Keratinocyte (primary cell): ENCODE measurements around the gene CERT1. TPM values are rescaled to one million over a fixed set of nuclear protein-coding genes. Genes with fewer than 3 reads are reported as not detected.

Experiments
- DNase-seq: peaks from one replicate; pipeline ENCODE4 v3.0.0-alpha.2; 2011; ENCODE audit warnings: low read depth, missing footprints, low spot score
- FAIRE-seq: peaks from 2 replicates; lab custom pipeline; 2011; peaks lifted over from hg19 to GRCh38; lab: Jason Lieb, UNC
- H2AFZ ChIP-seq: 2 replicates; pipeline ENCODE4 v1.6.0; 2012; ENCODE audit warnings: low read length, control low read depth, inconsistent platforms; ENCODE audit not compliant: control insufficient read depth
- H3K27ac ChIP-seq: 2 replicates; pipeline ENCODE4 v1.5.1; 2011; ENCODE audit warnings: low read length; ENCODE audit not compliant: control insufficient read depth, insufficient read depth
- H3K27me3 ChIP-seq: 3 replicates; pipeline ENCODE4 v1.6.0; 2011; ENCODE audit warnings: low read length; ENCODE audit not compliant: control insufficient read depth, insufficient read depth; ENCODE audit errors: extremely low read depth
- H3K36me3 ChIP-seq, 2 experiments: 2 replicates in 1 of 2; 3 replicates in 1 of 2; pipeline ENCODE4 v1.5.1; 2011; ENCODE audit warnings: low read length in 2 of 2, mild to moderate bottlenecking in 1 of 2; ENCODE audit not compliant: control insufficient read depth in 2 of 2, insufficient read depth in 2 of 2; ENCODE audit errors: extremely low read depth in 1 of 2
- H3K4me1 ChIP-seq: 3 replicates; pipeline ENCODE4 v1.5.1; 2011; ENCODE audit warnings: low read length; ENCODE audit not compliant: control insufficient read depth, insufficient read depth; ENCODE audit errors: extremely low read depth
- H3K4me2 ChIP-seq: 3 replicates; pipeline ENCODE4 v1.6.0; 2011; ENCODE audit warnings: low read depth, low read length; ENCODE audit not compliant: control insufficient read depth, insufficient read depth; ENCODE audit errors: extremely low read depth
- H3K4me3 ChIP-seq, 3 experiments: fragments of 200-600 bp in 1 of 3; sonication (generic) in 1 of 3; 2 replicates in 2 of 3; 3 replicates in 1 of 3; pipeline ENCODE4 v1.5.1; 2011 to 2016; ENCODE audit warnings: low read length in 3 of 3, mild to moderate bottlenecking in 3 of 3, control low read depth in 2 of 3, inconsistent platforms in 1 of 3, low read depth in 1 of 3, mixed read lengths in 1 of 3, mixed run types in 1 of 3, moderate library complexity in 1 of 3; ENCODE audit not compliant: control insufficient read depth in 2 of 3, insufficient read depth in 2 of 3; ENCODE audit errors: extremely low read depth in 1 of 3
- H3K79me2 ChIP-seq: 2 replicates; pipeline ENCODE4 v1.6.0; 2012; ENCODE audit warnings: low read length; ENCODE audit not compliant: control insufficient read depth, insufficient read depth
- H3K9ac ChIP-seq: 3 replicates; pipeline ENCODE4 v1.6.0; 2011; ENCODE audit warnings: low read length; ENCODE audit not compliant: control insufficient read depth, insufficient read depth; ENCODE audit errors: extremely low read depth
- H3K9me1 ChIP-seq: 3 replicates; pipeline ENCODE4 v1.6.0; 2011; ENCODE audit warnings: low read length; ENCODE audit not compliant: control insufficient read depth, insufficient read depth; ENCODE audit errors: extremely low read depth
- H3K9me3 ChIP-seq: 2 replicates; pipeline ENCODE4 v1.5.1; 2012; ENCODE audit warnings: low read depth, low read length; ENCODE audit not compliant: control insufficient read depth
- H4K20me1 ChIP-seq: 3 replicates; pipeline ENCODE4 v1.6.0; 2011; ENCODE audit warnings: low read length; ENCODE audit not compliant: control insufficient read depth, insufficient read depth; ENCODE audit errors: extremely low read depth
- CTCF ChIP-seq, 3 experiments: IDR thresholded peaks in 1 of 3; conservative IDR thresholded peaks in 1 of 3; optimal IDR thresholded peaks in 1 of 3; 2 replicates in 2 of 3; 3 replicates in 1 of 3; pipeline versions ENCODE3 to v1.5.1; 2011; ENCODE audit warnings: low read length in 3 of 3, mild to moderate bottlenecking in 3 of 3, moderate library complexity in 2 of 3, control low read depth in 1 of 3, inconsistent platforms in 1 of 3; ENCODE audit not compliant: insufficient read depth in 2 of 3; ENCODE audit errors: extremely low read depth in 1 of 3
- EZH2 ChIP-seq: IDR thresholded peaks from one replicate; pipeline ENCODE4 v1.6.1; 2012; ENCODE audit warnings: inconsistent platforms, mild to moderate bottlenecking, low read length, moderate library complexity
- dilution Hi-C: fragments of 300-500 bp; cut with MboI; formaldehyde crosslinking; loops from one replicate; pipeline ENCODE4 v1.7.0; 2020; ENCODE audit warnings: low sequenced_read_pairs; ENCODE audit not compliant: extremely low pct_ligation_motif_present
- polyA plus RNA-seq, 5 experiments: library from polyadenylated mRNA; depleted of rRNA in 3 of 5; stranded (reverse) in 3 of 5; stranded (forward) in 1 of 5; unstranded in 1 of 5; fragments of >200 nt; gene quantifications; 1 replicate in 1 of 5; 2 replicates in 3 of 5; 3 replicates in 1 of 5; pipeline versions ENCODE4 v1.2.1 to v1.2.3, GENCODE V29; 2011 to 2012; ENCODE audit warnings: missing spikeins in 2 of 5, low read depth in 1 of 5, low replicate concordance in 1 of 5

Gene CERT1
- polyA plus RNA-seq, 1 donor (not counting 4 experiments of a cell fraction or from before 2014, with no cell fraction given) = 20.8 TPM

- H3K36me3 ChIP-seq = no peaks in the 10 kb centered on the region
- H3K27ac ChIP-seq = no peak overlapping the region
- dilution Hi-C loops = no loop called here
- DNase-seq = no peak
- H3K4me2 ChIP-seq = no peak overlapping the region
- H3K4me3 ChIP-seq = no peak overlapping the region
- H3K79me2 ChIP-seq = peaks cover 48% of the 10 kb centered on the region
- no peaks in the 10 kb centered on the region for H3K9me3 ChIP-seq
- no peak overlapping the region for H3K9ac ChIP-seq
- TF ChIP-seq EZH2 (no peak), CTCF (optimal IDR thresholded peaks at IDR 0.05 in 1 of 3, IDR thresholded peaks at IDR 0.05 in 1 of 3, conservative IDR thresholded peaks at IDR 0.05 in 1 of 3; ENCODE audit: extremely low read depth in 1 of 3, insufficient read depth in 2 of 3, low read length in 3 of 3) (no peak)
- no peaks in the 10 kb centered on the region for H3K9me1 ChIP-seq
- H2AFZ ChIP-seq = no peak overlapping the region
- peaks cover 20% of the 10 kb centered on the region for H3K4me1 ChIP-seq
- H4K20me1 ChIP-seq = no peaks in the 10 kb centered on the region
- H3K27me3 ChIP-seq = no peaks in the 10 kb centered on the region
- FAIRE-seq = no peak
Observed at GRCh38 chr5:75525344-75525743, 13.9 kb upstream of the CERT1 start.

- dilution Hi-C loops = no loop called here
- no peaks in the 10 kb centered on the region for H3K9me3 ChIP-seq
- TF ChIP-seq CTCF (optimal IDR thresholded peaks at IDR 0.05 in 1 of 3, IDR thresholded peaks at IDR 0.05 in 1 of 3, conservative IDR thresholded peaks at IDR 0.05 in 1 of 3; ENCODE audit: extremely low read depth in 1 of 3, insufficient read depth in 2 of 3, low read length in 3 of 3) (no peak), EZH2 (no peak)
Observed at GRCh38 chr5:75524591-75524990, 13.2 kb upstream of the CERT1 start.

More at GRCh38 chr5:75524591-75524990, 13.2 kb upstream of the CERT1 start:
- Histone ChIP-seq H3K9ac (no peak overlapping the region), H3K9me1 (no peaks in the 10 kb centered on the region), H3K4me2 (no peak overlapping the region), H2AFZ (no peak overlapping the region), H3K79me2 (peaks cover 52% of the 10 kb centered on the region), H4K20me1 (no peaks in the 10 kb centered on the region), H3K4me3 (no peak overlapping the region), H3K27ac (no peak overlapping the region), H3K4me1 (peaks cover 20% of the 10 kb centered on the region), H3K36me3 (no peaks in the 10 kb centered on the region), H3K27me3 (no peaks in the 10 kb centered on the region)
- DNase-seq (no peak), FAIRE-seq (no peak)
